ENCODE data around the gene NOTCH4.
"Not testable (repeated sequence)": the region's sequence is repeated elsewhere in the genome, so short reads cannot be mapped to it uniquely, and the experiment has no call there.

Gene NOTCH4

DNA sequence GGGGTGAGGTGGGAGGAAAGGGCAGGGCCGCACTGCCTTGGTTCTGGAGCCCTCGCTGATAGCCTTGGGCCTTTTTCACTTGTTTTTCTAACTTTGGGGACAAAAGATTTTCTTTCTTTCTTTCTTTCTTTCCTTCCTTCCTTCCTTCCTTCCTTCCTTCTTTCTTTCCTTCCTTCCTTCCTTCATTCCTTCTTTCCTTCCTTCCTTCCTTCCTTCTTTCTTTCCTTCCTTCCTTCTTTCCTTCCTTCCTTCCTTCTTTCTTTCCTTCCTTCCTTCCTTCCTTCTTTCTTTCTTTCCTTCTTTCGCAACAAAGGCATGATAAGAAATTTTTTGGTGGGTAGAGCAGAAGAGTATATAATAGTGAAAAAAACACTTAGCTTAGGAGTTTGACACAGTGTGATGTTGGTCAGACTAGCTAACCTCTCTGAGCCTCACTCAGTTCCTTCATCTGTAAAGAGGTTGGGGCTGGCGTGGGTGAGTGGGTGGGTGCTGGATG, 18.5 kb upstream of the NOTCH4 start:
- H3K9me3 ChIP-seq; DNase-seq (ENCODE audit: low spot score in 2 of 2); H3K27me3 ChIP-seq (ENCODE audit: low read depth); H3K4me3 ChIP-seq; H3K4me1 ChIP-seq; H3K36me3 ChIP-seq (replicated peaks): not testable (repeated sequence)
- in situ Hi-C loops (cut with MboI; ENCODE audit: low sequenced_read_pairs) = loop anchor here (5.0 to 25.0 kb wide), 2 partner anchors 170 to 545 kb away; no protein-coding TSS in a partner anchor

DNA sequence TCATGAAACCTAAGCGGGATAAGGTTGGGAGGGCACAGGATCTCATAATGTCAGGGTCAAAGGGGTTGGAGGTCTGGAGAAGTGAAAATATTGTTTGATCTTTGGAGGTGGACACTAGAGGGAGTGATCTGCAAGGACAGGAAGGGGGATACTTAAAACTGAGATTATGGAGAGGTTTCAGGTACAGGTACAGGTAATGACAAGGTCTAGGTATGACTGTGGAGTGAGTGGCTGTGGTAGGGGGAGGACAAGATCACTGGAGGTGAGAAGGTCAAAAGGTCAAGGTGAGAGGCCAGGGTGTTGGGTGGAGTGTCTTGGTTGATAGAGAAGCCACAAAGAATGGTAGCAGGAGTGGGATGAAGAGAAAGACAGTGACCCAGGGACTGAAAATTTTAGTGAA, 16.8 kb upstream of the NOTCH4 start:
- no peak overlapping the region for H3K4me3 ChIP-seq
- H3K9me3 ChIP-seq = no peaks in the 10 kb centered on the region
- H3K4me1 ChIP-seq = no peaks in the 10 kb centered on the region
- no peak for DNase-seq (ENCODE audit: low spot score in 2 of 2)
- no peaks in the 10 kb centered on the region for H3K36me3 ChIP-seq (replicated peaks)
- H3K27me3 ChIP-seq (ENCODE audit: low read depth) = no peaks in the 10 kb centered on the region
- in situ Hi-C loops (cut with MboI; ENCODE audit: low sequenced_read_pairs) = loop anchor here (5.0 to 25.0 kb wide), 2 partner anchors 172 to 547 kb away; no protein-coding TSS in a partner anchor

DNA sequence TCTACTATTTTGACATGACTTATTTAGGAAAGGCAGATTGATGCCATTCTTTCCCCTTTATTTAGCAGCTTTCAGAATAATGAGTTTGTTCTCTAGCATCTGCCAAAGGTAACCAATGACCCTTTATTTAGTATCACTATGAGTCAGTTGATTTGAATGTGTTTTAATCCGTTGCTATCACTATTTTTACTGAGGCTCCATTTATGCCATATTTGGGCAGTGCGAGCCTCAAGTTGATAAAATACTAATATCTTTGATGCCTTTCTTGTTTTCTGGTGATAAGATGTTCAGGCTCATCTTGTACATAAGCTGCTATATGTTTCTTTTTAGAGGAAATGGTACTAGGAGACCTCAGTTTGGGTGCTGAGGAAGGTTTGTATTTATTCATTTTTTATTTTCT, 15.6 kb upstream of the NOTCH4 start:
- H3K4me3 ChIP-seq = no peak overlapping the region
- H3K36me3 ChIP-seq (replicated peaks) = no peaks in the 10 kb centered on the region
- H3K4me1 ChIP-seq = no peaks in the 10 kb centered on the region
- in situ Hi-C loops (cut with MboI; ENCODE audit: low sequenced_read_pairs) = loop anchor here (25.0 kb wide), 1 partner anchor 548 kb away; no protein-coding TSS in a partner anchor
- H3K9me3 ChIP-seq = no peaks in the 10 kb centered on the region
- DNase-seq (ENCODE audit: low spot score in 2 of 2) = no peak
- no peaks in the 10 kb centered on the region for H3K27me3 ChIP-seq (ENCODE audit: low read depth)

DNA sequence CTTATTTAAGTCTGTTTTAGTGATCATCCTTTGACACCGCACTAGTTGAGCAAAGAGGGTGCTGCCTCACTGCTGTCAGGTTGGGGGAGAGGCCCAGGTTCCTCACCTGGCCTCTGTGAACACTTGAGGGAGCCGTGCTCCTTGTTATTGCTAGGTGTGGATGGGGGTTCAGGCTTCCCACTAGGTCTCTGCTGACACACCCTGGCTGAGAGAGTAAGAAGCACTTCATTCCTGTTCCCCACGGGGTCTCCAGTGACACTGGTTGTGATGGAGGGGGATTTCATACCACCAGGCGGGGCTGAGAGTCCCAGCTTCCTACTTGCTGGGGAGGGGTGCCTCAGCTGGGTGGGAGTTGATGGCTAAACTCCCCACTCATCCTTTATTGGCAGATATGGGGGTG, 11.1 kb upstream of the NOTCH4 start:
- no peak for DNase-seq (ENCODE audit: low spot score in 2 of 2)
- H3K27me3 ChIP-seq (ENCODE audit: low read depth) = no peaks in the 10 kb centered on the region
- in situ Hi-C loops (cut with MboI; ENCODE audit: low sequenced_read_pairs) = loop anchor here (25.0 kb wide), 1 partner anchor 552 kb away; no protein-coding TSS in a partner anchor
- no peak overlapping the region for H3K4me3 ChIP-seq
- H3K9me3 ChIP-seq = no peaks in the 10 kb centered on the region
- H3K4me1 ChIP-seq = no peaks in the 10 kb centered on the region
- no peaks in the 10 kb centered on the region for H3K36me3 ChIP-seq (replicated peaks)

DNA sequence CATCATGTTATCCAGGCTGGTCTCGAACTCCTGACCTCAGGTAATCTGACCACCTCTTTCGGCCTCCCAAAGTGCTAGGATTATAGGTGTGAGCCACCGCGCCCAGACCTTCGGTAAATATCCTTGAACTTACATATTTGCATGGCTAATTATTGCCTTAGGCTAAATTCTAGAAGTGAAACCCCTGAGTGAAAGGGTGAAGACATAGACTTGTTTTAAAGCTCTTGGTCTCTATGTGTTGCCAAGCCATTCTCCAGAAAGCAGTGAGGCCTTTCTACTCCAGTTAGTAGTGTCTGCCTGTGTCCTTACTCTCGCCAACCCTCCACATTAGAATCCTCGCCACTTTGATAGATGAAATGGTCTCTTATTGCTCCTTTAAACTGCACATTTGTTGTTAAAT, 2.6 kb upstream of the NOTCH4 start:
- H3K4me1 ChIP-seq = no peaks in the 10 kb centered on the region
- in situ Hi-C loops (cut with MboI; ENCODE audit: low sequenced_read_pairs) = loop anchor here (25.0 kb wide), 1 partner anchor 561 kb away; no protein-coding TSS in a partner anchor
- H3K4me3 ChIP-seq = no peak overlapping the region
- DNase-seq (ENCODE audit: low spot score in 2 of 2) = no peak
- no peaks in the 10 kb centered on the region for H3K9me3 ChIP-seq
- no peaks in the 10 kb centered on the region for H3K36me3 ChIP-seq (replicated peaks)
- peaks cover 8% of the 10 kb centered on the region for H3K27me3 ChIP-seq (ENCODE audit: low read depth)

DNA sequence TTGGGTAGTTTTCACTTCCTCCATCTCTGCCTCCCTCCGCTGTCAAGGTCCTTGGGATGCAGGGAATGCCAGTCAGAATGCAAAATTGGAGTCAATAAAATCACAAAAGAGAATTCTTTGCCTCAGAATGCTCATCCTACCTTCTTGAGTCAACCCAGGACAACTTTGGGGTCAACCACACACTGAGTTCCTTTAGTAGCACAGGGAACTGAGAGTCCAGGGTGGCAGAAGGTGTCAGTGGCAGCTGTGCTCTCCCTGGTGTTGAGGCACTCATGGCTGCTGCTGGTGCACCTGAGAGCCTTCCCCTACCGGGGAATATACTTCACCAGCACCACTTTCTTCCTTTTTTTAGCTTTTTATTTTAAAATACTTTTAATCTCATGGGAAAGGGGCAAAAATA, 829 bp upstream of the NOTCH4 start:
- no peaks in the 10 kb centered on the region for H3K4me1 ChIP-seq
- no peak for DNase-seq (ENCODE audit: low spot score in 2 of 2)
- no peaks in the 10 kb centered on the region for H3K36me3 ChIP-seq (replicated peaks)
- H3K27me3 ChIP-seq (ENCODE audit: low read depth) = peaks cover 8% of the 10 kb centered on the region
- no peaks in the 10 kb centered on the region for H3K9me3 ChIP-seq
- H3K4me3 ChIP-seq = no peak overlapping the region
- in situ Hi-C loops (cut with MboI; ENCODE audit: low sequenced_read_pairs) = loop anchor here (25.0 kb wide), 1 partner anchor 563 kb away; no protein-coding TSS in a partner anchor

DNA sequence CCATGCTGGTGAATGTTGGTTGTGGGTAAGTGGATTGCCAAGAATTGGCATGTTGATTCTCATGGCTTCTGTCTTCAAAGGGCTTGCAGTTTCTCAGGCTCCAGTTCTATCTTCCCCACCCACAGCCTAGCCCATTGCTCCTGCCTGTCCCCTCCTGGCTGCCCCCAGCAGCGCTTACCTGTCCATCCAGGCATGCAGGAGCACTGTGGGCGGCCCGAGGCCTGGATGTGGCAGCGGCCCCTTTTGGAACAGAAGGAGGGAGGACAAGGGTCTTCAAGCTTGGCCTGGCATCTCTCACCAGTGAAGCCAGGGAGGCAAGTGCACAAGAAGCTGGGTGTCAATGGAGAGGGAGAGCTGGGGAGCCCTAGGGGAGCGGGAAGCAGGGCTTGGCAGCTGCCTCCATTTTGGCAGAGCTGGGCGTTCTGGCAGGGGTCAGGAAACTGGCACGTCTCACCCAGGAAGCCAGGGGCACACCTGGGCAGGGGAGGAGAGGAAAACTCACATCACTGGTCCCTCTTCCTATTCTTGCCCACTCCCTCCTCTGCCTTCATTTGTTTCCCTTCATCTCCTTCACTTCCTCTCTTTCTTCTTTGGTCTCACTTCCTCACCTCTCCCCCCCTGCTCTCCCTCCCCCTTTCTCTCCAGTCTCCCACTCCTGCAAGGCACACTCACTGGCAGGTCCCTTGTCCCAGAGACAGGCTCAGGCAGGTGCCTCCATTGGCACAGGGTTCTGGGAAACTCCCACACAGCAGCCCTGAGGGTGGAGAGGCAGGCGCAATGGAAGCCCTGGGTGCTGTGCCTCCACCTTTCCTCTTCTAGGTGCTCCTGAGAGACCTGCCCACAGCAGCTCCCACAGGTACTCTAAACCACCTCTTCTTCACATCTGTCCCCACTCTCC, 1.3 kb downstream of the NOTCH4 start:
- no peak for DNase-seq (ENCODE audit: low spot score in 2 of 2)
- no peaks in the 10 kb centered on the region for H3K9me3 ChIP-seq
- H3K36me3 ChIP-seq (replicated peaks) = no peaks in the 10 kb centered on the region
- H3K27me3 ChIP-seq (ENCODE audit: low read depth) = peaks cover 8% of the 10 kb centered on the region
- no peaks in the 10 kb centered on the region for H3K4me1 ChIP-seq
- in situ Hi-C loops (cut with MboI; ENCODE audit: low sequenced_read_pairs) = no loop called here
- no peak overlapping the region for H3K4me3 ChIP-seq

DNA sequence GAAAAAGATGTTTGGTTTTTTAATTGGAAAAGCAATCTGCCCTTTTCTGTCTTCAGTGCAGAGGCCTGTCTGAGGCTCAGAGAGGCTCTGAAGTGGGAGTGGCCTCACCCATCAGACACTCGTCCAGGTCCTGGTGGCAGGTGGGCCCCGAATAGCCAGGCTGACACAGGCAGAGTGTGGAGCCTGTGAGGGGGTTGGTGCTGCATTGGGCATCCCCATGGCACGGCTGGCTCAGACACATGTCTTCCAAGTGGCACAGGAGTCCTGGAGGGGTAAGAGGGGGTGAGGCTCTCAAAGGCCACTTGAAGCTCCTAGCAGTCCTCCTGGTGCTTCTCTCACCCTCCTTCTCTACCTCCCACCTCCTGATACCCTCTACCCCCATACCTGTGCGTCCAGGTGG, 3.8 kb downstream of the NOTCH4 start:
- no peaks in the 10 kb centered on the region for H3K36me3 ChIP-seq (replicated peaks)
- no peak for DNase-seq (ENCODE audit: low spot score in 2 of 2)
- in situ Hi-C loops (cut with MboI; ENCODE audit: low sequenced_read_pairs) = no loop called here
- H3K4me1 ChIP-seq = no peaks in the 10 kb centered on the region
- no peaks in the 10 kb centered on the region for H3K9me3 ChIP-seq
- H3K27me3 ChIP-seq (ENCODE audit: low read depth) = peaks cover 8% of the 10 kb centered on the region
- no peak overlapping the region for H3K4me3 ChIP-seq

DNA sequence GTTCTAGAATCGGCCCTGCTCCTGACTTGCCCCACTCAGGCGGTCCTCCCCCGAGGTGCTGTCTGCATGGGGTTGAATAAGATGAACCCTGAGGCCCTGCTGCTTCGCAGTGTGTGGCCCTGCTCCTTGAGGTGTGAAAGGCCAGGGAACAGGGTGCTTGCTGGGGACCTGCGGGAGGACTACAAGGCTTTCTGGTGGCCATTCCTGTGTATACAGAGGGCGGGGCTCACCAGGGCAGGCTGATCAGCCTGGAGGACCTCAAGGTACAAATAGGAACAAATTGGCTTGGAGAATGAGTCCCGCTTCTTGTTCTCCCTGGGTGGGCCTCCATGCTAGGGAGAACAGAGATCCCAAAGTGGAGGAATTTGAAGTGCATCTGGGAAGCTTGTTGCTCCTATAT, 5.7 kb downstream of the NOTCH4 start:
- in situ Hi-C loops (cut with MboI; ENCODE audit: low sequenced_read_pairs) = no loop called here
- DNase-seq (ENCODE audit: low spot score in 2 of 2) = no peak
- peaks cover 8% of the 10 kb centered on the region for H3K27me3 ChIP-seq (ENCODE audit: low read depth)
- no peaks in the 10 kb centered on the region for H3K4me1 ChIP-seq
- no peak overlapping the region for H3K4me3 ChIP-seq
- no peaks in the 10 kb centered on the region for H3K9me3 ChIP-seq
- no peaks in the 10 kb centered on the region for H3K36me3 ChIP-seq (replicated peaks)

DNA sequence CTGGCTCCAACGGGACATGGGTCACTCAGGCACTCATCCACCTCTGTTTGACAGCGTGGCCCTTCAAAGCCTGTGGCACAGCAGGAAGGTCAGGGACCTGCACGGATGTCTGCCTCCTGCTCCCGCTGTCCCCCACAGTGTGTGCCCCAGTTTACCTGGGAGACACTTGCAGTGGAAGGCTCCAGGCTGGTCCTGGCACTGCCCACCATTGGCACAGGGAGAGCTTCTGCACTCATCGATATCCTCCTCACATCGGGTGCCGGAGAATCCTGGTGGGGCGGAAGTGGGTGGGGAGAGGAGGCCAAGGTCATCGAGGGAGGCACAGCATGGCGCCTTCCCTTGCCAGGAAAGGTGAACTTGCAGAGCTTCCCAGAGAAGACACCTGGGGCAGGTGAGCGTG, 6.9 kb downstream of the NOTCH4 start:
- H3K4me1 ChIP-seq = no peaks in the 10 kb centered on the region
- no peaks in the 10 kb centered on the region for H3K9me3 ChIP-seq
- H3K27me3 ChIP-seq (ENCODE audit: low read depth) = peaks cover 5% of the 10 kb centered on the region
- in situ Hi-C loops (cut with MboI; ENCODE audit: low sequenced_read_pairs) = no loop called here
- no peak overlapping the region for H3K4me3 ChIP-seq
- no peaks in the 10 kb centered on the region for H3K36me3 ChIP-seq (replicated peaks)
- no peak for DNase-seq (ENCODE audit: low spot score in 2 of 2)

DNA sequence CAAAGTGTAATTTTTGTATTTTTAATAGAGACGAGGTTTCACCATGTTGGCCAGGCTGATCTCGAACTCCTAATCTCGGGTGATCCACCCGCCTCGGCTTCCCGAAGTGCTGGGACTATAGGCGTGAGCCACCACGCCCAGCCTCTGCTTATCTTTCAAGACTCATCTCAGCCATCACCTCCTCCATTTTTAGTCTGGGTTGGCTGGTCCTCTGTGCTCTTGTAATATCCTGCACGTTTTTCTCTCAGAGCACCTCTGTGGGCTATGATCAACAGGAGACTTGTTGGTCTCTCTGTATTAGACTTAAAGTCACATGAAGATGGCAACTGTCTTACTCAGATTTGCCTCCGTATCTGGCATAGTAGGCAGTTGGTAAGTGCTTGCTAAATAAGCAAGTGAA, 7.6 kb downstream of the NOTCH4 start:
- DNase-seq (ENCODE audit: low spot score in 2 of 2) = no peak
- Histone ChIP-seq H3K36me3 (replicated peaks) (no peaks in the 10 kb centered on the region), H3K9me3 (no peaks in the 10 kb centered on the region), H3K4me1 (no peaks in the 10 kb centered on the region), H3K27me3 (ENCODE audit: low read depth) (no peaks in the 10 kb centered on the region), H3K4me3 (no peak overlapping the region)
- in situ Hi-C loops (cut with MboI; ENCODE audit: low sequenced_read_pairs) = no loop called here

DNA sequence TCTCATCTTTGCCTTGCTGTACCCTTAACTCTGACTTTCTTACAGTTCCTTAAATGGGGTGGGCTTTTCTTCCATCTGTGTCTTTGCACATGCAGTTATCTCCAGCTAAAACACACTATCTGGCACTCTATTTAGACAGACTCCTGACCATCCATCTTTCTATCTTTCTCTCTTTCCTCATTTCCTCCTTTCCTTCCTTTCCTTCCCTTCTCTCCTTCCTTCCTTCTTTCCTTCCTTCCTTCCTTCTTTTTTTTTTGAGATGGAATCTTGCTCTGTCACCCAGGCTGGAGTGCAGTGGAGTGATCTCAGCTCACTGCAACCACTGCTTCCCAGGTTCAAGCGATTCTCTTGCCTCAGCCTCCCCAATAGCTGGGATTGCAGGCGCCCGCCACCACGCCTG, 8.2 kb downstream of the NOTCH4 start:
- Histone ChIP-seq H3K4me3 (no peak overlapping the region), H3K36me3 (replicated peaks) (no peaks in the 10 kb centered on the region), H3K27me3 (ENCODE audit: low read depth) (no peaks in the 10 kb centered on the region), H3K9me3 (no peaks in the 10 kb centered on the region), H3K4me1 (no peaks in the 10 kb centered on the region)
- DNase-seq (ENCODE audit: low spot score in 2 of 2) = no peak
- in situ Hi-C loops (cut with MboI; ENCODE audit: low sequenced_read_pairs) = no loop called here

DNA sequence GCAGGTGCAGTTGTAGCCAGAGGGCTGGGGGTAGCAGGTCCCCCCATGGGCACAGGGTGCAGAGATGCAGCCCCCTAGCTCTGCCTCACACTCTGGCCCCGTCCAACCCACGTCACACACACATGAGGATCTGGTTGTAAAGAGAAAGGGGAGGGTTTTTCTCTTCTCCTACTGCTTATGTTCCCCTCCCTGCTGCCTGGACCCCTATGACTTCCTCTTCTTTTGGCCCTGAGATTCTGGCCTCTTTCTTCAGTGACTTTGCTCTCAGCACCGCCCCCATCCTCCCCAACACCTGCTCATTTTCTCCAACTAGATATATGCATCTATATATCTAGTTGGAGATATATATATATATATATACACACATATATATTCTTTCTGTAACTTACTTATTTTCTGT, 9.7 kb downstream of the NOTCH4 start:
- Histone ChIP-seq H3K27me3 (ENCODE audit: low read depth) (no peaks in the 10 kb centered on the region), H3K36me3 (replicated peaks) (no peaks in the 10 kb centered on the region), H3K9me3 (no peaks in the 10 kb centered on the region), H3K4me3 (no peak overlapping the region), H3K4me1 (no peaks in the 10 kb centered on the region)
- DNase-seq (ENCODE audit: low spot score in 2 of 2) = no peak
- in situ Hi-C loops (cut with MboI; ENCODE audit: low sequenced_read_pairs) = no loop called here

DNA sequence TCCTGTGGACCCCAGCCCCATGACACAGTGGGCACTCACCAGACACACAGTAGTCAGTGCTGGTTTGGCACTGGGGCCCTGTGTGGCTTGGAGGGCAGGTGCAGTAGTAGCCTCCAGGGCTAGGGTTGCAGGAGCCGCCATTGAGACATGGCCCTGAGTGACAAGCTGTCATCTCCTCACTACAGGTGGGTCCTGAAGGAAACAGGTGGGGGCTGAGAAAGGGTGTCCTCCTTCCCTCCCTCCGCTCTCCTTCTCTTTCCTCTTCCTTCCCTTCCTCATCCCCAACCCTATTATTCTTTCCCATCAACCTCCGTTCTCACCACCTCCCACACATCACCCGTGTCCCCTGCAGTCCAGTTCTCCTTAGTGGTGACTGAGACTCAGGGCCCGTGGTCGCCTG, 10.2 kb downstream of the NOTCH4 start:
- Histone ChIP-seq H3K36me3 (replicated peaks) (no peaks in the 10 kb centered on the region), H3K4me3 (no peak overlapping the region), H3K4me1 (no peaks in the 10 kb centered on the region), H3K27me3 (ENCODE audit: low read depth) (no peaks in the 10 kb centered on the region), H3K9me3 (no peaks in the 10 kb centered on the region)
- in situ Hi-C loops (cut with MboI; ENCODE audit: low sequenced_read_pairs) = no loop called here
- DNase-seq (ENCODE audit: low spot score in 2 of 2) = no peak
